IPS-18c (cell line): Measurements from ENCODE around the gene SELENOM.

Experiments used
- H3K4me3 ChIP-seq: 2 replicates; pipeline ENCODE4 v1.7.0; 2013; ENCODE audit warnings: low read depth, mild to moderate bottlenecking, low read length, moderate library complexity; ENCODE audit not compliant: insufficient read depth
- H3K9me3 ChIP-seq: one replicate; pipeline ENCODE4 v1.6.1; 2013; ENCODE audit warnings: mild to moderate bottlenecking, low read length, moderate library complexity; ENCODE audit not compliant: control insufficient read depth, insufficient read depth

Gene SELENOM

GRCh38 chr22:31107178-31107893, at the start of gene SELENOM:
Gene SELENOM (minus strand): TSS chr22:31107568. CDS start chr22:31107505, 63 bp downstream.
- Histone ChIP-seq H3K9me3 (no peaks in the 10 kb centered on the region), H3K4me3 (peak within 1 kb of the TSS; percentile 71)

DNA sequence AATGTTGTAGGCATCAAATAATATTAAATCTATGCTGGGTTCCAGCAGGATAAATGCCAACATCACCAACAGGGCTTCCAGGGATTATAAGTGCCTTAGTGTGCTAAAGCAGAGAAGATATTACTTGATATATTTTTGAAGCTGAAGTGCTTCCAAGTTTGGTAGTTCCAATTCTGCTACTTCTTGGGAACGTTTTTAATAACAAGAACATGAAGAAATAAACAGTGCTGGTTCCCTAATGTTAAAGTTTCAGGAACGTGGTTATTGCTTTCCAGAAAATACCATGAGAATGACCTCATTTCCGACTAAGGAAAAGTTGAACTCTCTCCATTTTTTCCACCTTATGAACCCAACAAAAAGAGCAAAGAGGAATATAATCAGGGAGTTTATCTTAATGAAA, 48.1 kb upstream of the SELENOM start:
- no peak overlapping the region for H3K4me3 ChIP-seq

GRCh38 chr22:31154975-31155374, 47.6 kb upstream of the SELENOM start:
- Histone ChIP-seq H3K4me3 (no peak overlapping the region), H3K9me3 (no peaks in the 10 kb centered on the region)

More for the DNA sequence above, 48.1 kb upstream of the SELENOM start:
- no peaks in the 10 kb centered on the region for H3K9me3 ChIP-seq

GRCh38 chr22:31153357-31153756, 46.0 kb upstream of the SELENOM start:
- H3K9me3 ChIP-seq = no peaks in the 10 kb centered on the region
- H3K4me3 ChIP-seq = no peak overlapping the region

- H3K9me3 ChIP-seq = no peaks in the 10 kb centered on the region
- no peak overlapping the region for H3K4me3 ChIP-seq
These were observed 44.5 kb upstream of the SELENOM start for GRCh38 chr22:31151872-31152271.

- Histone ChIP-seq H3K9me3 (no peaks in the 10 kb centered on the region), H3K4me3 (no peak overlapping the region)
These were observed 43.2 kb upstream of the SELENOM start for GRCh38 chr22:31150615-31151014.

DNA sequence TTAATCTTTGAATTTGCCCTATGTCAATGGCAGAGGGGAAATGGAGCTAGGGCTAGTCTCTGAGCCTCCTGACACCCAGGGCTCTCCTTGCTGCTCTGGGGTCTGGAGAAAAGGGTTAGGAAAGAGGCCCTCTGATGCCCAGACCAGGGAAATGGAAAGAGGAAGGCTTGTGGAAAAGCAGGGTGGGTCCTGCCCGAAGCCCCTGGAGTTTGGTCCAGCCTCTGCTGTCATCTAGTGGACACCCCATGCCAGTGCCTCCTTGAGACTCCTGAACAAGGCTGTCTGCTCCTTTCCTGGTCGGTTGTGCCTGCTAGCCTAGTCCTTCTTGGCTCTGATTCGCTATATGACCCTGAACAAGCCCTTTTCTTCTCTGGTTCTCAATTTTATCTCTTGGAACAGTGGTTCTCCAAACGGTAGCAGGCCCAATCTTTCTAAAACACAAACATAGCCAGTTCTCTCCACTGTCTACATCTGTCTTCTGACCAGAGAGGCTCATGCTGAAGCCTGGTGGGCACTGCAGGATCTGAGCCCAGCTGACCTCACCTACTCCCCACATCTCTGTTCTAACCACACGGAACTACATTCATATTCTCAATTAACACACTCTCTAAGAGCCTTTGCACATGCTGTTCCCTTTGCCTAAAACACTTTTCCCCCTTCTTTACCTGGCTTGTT, 41.7 kb upstream of the SELENOM start:
- Histone ChIP-seq H3K4me3 (no peak overlapping the region), H3K9me3 (no peaks in the 10 kb centered on the region)

DNA sequence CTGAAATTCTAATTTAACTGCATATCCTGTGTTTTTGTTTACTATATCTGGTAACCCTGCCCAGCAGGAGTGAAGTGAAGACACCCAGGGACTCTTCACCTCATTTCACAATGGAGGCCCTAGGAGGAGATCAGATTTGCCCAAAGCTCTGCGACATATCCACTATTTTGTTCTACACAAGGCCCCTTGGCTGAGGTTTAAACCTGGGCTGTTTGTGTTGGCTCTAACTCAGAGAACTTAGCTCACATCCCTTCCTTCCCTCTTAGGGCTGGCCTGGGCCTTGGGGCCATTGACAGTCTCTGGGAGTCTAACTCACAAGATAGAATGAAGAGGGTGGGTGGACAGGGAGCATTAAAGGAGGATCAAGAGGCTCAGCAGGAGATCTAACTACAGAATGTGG, 41.1 kb upstream of the SELENOM start:
- no peak overlapping the region; the same call in 1 of the 2 replicates for H3K4me3 ChIP-seq
- no peaks in the 10 kb centered on the region for H3K9me3 ChIP-seq

- Histone ChIP-seq H3K4me3 (no peak overlapping the region), H3K9me3 (no peaks in the 10 kb centered on the region)
These were observed 36.9 kb upstream of the SELENOM start for GRCh38 chr22:31144223-31144622.

DNA sequence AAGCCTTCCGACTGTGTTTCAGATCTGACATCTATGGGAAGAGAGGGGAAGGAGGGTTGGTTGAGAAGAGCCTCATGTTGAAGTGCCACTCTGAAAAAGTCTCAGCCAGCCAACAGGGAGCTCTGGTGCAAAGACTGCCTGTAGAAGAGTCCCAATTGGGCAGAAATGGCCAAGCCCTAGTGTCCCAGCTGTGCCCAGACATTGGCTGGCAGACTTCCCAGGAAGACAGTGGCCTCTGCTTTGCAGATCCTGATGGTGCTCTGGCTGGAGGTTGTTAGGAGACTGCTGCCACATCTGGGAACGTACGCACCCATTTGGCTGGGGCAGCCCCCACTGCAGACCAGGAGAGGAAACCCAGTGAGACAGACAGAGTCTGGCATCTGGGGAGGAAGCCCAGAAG, 36.2 kb upstream of the SELENOM start:
- no peaks in the 10 kb centered on the region for H3K9me3 ChIP-seq
- no peak overlapping the region for H3K4me3 ChIP-seq

GRCh38 chr22:31143038-31143437, 35.7 kb upstream of the SELENOM start:
- Histone ChIP-seq H3K9me3 (no peaks in the 10 kb centered on the region), H3K4me3 (no peak overlapping the region)

DNA sequence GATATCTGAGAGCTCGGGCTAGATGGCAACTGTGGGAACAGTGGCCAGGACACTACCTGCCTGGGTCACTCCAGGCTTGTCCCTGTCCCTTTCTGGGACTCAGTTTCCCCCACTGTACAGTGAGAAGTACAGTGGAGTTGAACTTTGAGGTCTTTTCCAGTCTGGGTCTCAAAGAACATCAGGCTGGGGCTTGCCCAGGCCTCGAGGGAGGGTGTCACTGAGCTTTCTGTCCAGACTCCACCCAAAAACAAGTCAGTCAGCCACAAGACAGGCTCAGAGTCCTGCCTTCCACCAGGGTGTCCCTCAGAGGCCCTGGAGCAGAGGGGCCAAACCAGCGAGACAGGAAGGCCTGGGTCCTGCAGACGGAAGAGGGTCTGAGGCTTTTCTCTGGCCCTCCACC, 34.9 kb upstream of the SELENOM start:
- Histone ChIP-seq H3K9me3 (no peaks in the 10 kb centered on the region), H3K4me3 (no peak overlapping the region)

GRCh38 chr22:31141551-31141950, 34.2 kb upstream of the SELENOM start:
- Histone ChIP-seq H3K4me3 (no peak overlapping the region), H3K9me3 (no peaks in the 10 kb centered on the region)

DNA sequence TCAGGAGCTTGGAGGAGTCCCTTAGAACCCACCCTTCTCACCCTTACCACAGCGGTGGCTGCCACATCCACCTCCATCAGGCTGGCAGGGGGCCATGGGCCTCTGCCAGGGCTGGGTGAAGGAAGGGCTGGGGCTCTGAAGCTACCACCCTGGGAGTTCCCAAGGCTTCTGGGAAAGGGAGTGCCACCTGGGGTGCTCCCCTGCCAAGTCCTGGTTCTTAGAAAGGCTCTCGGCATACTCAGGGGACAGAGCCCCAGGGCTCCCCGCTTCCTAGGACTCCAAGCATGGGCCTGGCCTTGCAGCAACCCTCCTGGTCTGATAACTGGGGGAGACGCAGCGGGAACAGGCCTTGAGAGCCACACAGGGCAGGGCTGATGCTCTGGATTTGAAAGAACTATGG, 33.4 kb upstream of the SELENOM start:
- Histone ChIP-seq H3K4me3 (no peak overlapping the region), H3K9me3 (no peaks in the 10 kb centered on the region)

- peak within 1 kb of the TSS; percentile 36 for H3K4me3 ChIP-seq
These were observed 32.7 kb upstream of the SELENOM start, which contains the start of gene PLA2G3 for GRCh38 chr22:31139866-31140716. Gene PLA2G3 (minus strand): TSS chr22:31140508. CDS start chr22:31140354, 154 bp downstream.

GRCh38 chr22:31139066-31139465, 31.7 kb upstream of the SELENOM start:
- H3K4me3 ChIP-seq = no peak overlapping the region

More at GRCh38 chr22:31139866-31140716, 32.7 kb upstream of the SELENOM start, which contains the start of gene PLA2G3:
- no peaks in the 10 kb centered on the region for H3K9me3 ChIP-seq

DNA sequence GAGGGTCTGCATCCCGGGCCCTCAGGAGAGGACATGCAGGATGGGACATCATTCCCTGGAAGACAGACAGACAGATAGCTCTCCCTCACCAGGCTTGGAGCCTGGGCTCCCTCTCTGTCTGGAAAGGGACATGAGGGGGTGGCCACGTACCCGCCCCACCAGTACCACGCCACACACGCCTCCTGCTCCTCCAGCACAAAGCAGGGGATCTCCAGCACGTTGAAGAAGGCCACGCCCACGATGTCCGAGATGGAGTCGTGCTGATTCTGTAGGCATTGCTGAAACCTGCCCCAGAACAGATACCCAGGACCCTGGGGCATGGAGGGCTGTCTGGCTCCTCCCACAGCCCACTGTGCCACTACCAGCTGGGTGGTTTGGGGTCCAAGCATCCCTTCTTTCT, 30.8 kb upstream of the SELENOM start:
- Histone ChIP-seq H3K4me3 (no peak overlapping the region), H3K9me3 (no peaks in the 10 kb centered on the region)

More at GRCh38 chr22:31139066-31139465, 31.7 kb upstream of the SELENOM start:
- no peaks in the 10 kb centered on the region for H3K9me3 ChIP-seq
